Upper lobe of right lung (tissue), 1 donor: ENCODE measurements around the gene COL15A1. TPM values are rescaled to one million over a fixed set of nuclear protein-coding genes. Genes with fewer than 3 reads are reported as not detected.

ENCODE experiments used
- ATAC-seq: fragments of 200-7000 bp; cut with Tn5 transposase; one replicate; pipeline ENCODE4 v1.9.1; 2020; ENCODE audit warnings: mild to moderate bottlenecking, moderate library complexity
- DNase-seq: peaks from one replicate; pipeline ENCODE4 v3.0.0-alpha.2; 2020
- H3K27ac ChIP-seq: fragments of 200-600 bp; one replicate; pipeline ENCODE4 v1.8.0; 2022
- H3K27me3 ChIP-seq: fragments of 200-600 bp; one replicate; pipeline ENCODE4 v1.8.0; 2022; ENCODE audit warnings: mild to moderate bottlenecking
- H3K36me3 ChIP-seq: fragments of 200-600 bp; one replicate; pipeline ENCODE4 v1.8.0; 2022
- H3K4me1 ChIP-seq: fragments of 200-600 bp; one replicate; pipeline ENCODE4 v1.8.0; 2022
- H3K4me3 ChIP-seq: fragments of 200-600 bp; one replicate; pipeline ENCODE4 v1.8.0; 2022; ENCODE audit warnings: mild to moderate bottlenecking
- H3K9me3 ChIP-seq: fragments of 200-600 bp; one replicate; pipeline ENCODE4 v1.8.0; 2022
- intact Hi-C: fragments of 100-400 bp; cut with DNase I; formaldehyde crosslinking; loops from one replicate; pipeline ENCODE4 v1.11.0; 2022
- total RNA-seq: library from RNA; stranded (reverse); fragmentation: NEBNext Ultra II Directional; extraction: Animal tissue kit (Norgen Biotek cat#: 25700); gene quantifications from one replicate; pipeline ENCODE4 v1.2.1, GENCODE V29; 2021
- TF ChIP-seq, protein P1 (sequence below): fragments of 200-600 bp; IDR thresholded peaks from one replicate; pipeline ENCODE4 v1.8.0; 2022; ENCODE audit warnings: antibody characterized with exemption
- donor health status: DM: no; HTN: yes; CAD: no; lungs with severe emphysema.

Gene COL15A1
- total RNA-seq, 1 donor from 2014 or later = 8.0 TPM

DNA sequence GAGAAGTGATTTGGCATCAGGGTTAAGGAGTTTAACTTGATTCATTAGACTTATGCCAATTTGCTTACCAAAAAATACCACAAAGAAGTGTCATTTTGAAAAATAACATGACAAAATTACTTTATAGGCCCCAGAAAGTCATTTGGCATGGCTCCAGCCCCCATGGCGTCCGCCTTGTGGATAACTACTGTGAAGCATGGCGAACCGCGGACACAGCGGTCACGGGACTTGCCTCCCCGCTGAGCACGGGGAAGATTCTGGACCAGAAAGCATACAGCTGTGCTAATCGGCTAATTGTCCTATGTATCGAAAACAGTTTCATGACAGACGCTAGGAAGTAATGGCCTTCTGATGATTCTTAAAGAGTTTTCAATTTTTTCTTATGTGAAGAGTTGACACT lies 125.8 kb downstream of the COL15A1 start:
- DNase-seq (no peak), ATAC-seq (no peak)
- Histone ChIP-seq H3K9me3 (no peaks in the 10 kb centered on the region), H3K27ac (no peak overlapping the region), H3K36me3 (no peaks in the 10 kb centered on the region), H3K27me3 (no peaks in the 10 kb centered on the region), H3K4me1 (peaks cover 9% of the 10 kb centered on the region), H3K4me3 (no peak overlapping the region)
- TF ChIP-seq, protein P1, sequence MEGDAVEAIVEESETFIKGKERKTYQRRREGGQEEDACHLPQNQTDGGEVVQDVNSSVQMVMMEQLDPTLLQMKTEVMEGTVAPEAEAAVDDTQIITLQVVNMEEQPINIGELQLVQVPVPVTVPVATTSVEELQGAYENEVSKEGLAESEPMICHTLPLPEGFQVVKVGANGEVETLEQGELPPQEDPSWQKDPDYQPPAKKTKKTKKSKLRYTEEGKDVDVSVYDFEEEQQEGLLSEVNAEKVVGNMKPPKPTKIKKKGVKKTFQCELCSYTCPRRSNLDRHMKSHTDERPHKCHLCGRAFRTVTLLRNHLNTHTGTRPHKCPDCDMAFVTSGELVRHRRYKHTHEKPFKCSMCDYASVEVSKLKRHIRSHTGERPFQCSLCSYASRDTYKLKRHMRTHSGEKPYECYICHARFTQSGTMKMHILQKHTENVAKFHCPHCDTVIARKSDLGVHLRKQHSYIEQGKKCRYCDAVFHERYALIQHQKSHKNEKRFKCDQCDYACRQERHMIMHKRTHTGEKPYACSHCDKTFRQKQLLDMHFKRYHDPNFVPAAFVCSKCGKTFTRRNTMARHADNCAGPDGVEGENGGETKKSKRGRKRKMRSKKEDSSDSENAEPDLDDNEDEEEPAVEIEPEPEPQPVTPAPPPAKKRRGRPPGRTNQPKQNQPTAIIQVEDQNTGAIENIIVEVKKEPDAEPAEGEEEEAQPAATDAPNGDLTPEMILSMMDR = no peak
- intact Hi-C loops = no loop called here

DNA sequence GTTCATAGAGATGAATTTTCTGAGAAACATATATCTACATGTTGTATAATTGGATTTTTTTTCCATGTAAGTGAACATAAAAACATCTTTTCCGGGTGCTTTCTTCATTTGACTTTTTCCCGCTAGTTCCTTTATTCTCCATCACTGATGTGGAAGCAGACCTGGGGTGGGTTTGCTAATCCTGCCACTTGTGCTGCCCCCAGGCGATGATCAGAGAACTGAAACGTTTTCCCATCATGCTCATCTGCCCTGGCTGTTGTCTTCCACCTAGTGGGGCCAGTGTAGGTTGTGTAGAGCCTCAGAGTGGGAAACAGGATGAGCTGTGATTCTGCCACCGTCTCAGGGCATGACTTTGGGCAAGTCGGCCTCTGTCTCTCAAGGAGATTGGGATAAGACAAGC lies 127.0 kb downstream of the COL15A1 start:
- TF ChIP-seq, protein P1 = no peak
- Histone ChIP-seq H3K27ac (peak overlapping the region; percentile 51), H3K4me3 (no peak overlapping the region), H3K27me3 (no peaks in the 10 kb centered on the region), H3K4me1 (peaks cover 9% of the 10 kb centered on the region), H3K9me3 (no peaks in the 10 kb centered on the region), H3K36me3 (no peaks in the 10 kb centered on the region)
- ATAC-seq = no peak
- intact Hi-C loops = no loop called here
- no peak for DNase-seq

DNA sequence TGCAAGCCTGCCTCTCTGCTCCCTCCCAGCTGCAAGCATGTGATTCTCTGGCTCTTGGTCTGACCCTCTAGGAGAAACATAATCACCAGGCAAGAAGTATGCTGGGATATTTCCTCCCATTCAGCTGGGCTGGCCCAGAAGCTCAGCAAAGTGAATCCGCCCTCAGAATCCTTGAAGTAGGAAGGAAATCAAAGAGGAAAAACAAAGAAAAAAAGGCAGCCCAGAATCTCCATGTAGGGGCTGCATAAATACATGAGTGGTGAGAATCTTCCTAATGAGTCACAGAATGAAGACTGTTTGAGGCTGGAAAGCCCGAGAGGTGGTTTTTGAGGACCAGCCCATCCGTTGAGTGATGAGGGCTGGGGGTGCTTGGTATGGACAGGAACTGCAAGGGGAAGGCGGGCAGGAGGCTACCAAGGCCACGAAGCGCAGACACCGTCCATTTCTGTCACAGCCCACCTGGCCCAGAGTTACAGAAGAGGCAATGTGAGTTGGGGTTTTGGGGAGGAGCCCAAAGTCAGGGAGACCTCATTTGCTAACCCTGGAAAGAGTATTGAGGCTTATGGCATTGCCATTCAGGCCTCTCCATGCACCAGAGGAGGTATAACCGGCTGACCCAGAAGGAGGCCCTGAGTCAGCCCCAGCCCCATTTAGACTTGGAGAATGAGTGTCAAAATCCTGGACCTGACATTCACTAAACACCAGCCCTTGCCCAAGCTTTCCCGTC lies 127.8 kb downstream of the COL15A1 start:
- H3K9me3 ChIP-seq = no peaks in the 10 kb centered on the region
- no peaks in the 10 kb centered on the region for H3K36me3 ChIP-seq
- no peak overlapping the region for H3K4me3 ChIP-seq
- TF ChIP-seq, protein P1 = no peak
- DNase-seq = no peak
- no peak for ATAC-seq
- H3K27ac ChIP-seq = peak overlapping the region; percentile 24
- intact Hi-C loops = no loop called here
- H3K27me3 ChIP-seq = no peaks in the 10 kb centered on the region
- peaks cover 13% of the 10 kb centered on the region for H3K4me1 ChIP-seq

DNA sequence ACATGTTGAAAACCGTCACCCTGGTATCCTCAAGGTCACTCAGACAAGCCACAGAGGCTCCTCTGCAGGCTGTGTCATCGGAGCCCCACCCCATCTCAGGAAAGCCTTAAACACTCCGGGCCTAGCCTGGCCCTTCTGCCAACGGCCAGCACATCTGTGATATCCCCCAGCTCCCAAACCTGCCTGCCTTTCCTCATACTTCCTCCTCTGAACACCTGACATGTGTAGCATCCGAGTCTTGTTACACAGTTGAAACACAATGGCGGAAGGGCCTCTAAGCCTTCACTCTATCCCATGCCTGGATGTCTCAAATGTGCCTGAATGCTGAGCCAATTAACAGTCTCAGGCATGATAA lies 128.3 kb downstream of the COL15A1 start:
- H3K27me3 ChIP-seq = no peaks in the 10 kb centered on the region
- no peaks in the 10 kb centered on the region for H3K36me3 ChIP-seq
- no peak for ATAC-seq
- TF ChIP-seq, protein P1 = no peak
- peaks cover 16% of the 10 kb centered on the region for H3K4me1 ChIP-seq
- no peak for DNase-seq
- H3K27ac ChIP-seq = no peak overlapping the region
- intact Hi-C loops = no loop called here
- H3K4me3 ChIP-seq = no peak overlapping the region
- H3K9me3 ChIP-seq = no peaks in the 10 kb centered on the region

DNA sequence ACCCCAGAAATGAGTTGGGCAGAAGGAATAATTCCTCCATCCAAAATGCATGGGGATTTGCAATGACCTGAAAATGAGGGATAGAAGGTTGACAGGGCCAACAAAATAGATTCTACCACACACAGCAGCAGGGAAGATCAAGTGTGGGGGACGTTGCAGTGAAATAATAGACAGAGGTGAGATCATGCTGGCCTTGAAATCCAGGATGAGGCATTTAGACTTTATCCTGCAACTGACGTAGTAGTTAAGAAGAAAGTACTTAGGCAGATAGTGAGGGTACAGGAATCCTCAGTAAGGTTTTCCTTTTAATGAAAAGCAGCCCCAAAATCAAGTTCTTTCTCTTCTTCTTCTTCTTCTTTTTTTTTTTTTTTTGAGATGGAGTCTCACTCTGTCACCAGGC lies 129.6 kb downstream of the COL15A1 start:
- ATAC-seq (no peak), DNase-seq (no peak)

More for the DNA sequence above, 129.6 kb downstream of the COL15A1 start:
- Histone ChIP-seq H3K4me3 (no peak overlapping the region), H3K27me3 (no peaks in the 10 kb centered on the region), H3K36me3 (no peaks in the 10 kb centered on the region), H3K9me3 (no peaks in the 10 kb centered on the region), H3K27ac (no peak overlapping the region), H3K4me1 (peaks cover 16% of the 10 kb centered on the region)
- intact Hi-C loops = no loop called here
- TF ChIP-seq, protein P1 = no peak
